ENCODE results near the gene ROMO1. TPM values are rescaled to one million over a fixed set of nuclear protein-coding genes. Genes with fewer than 3 reads are reported as not detected.

ROMO1 gene
- 230 and 267 TPM in 2 replicates for total RNA-seq (2022)
- Bru-seq, nascent RNA, result percentile 81 among the genes with signal in this experiment
- percentile 71 among the genes with signal in this experiment for BruChase-seq, experiment 1, labeled RNA remaining after a 6-hour chase
- percentile 55 among the genes with signal in this experiment for BruChase-seq, experiment 2, labeled RNA remaining after a 2-hour chase
- long read RNA-seq, transcript ROMO1-204 (3 exons, 498 nt), result minor isoform, 228 of 998 reads
- long read RNA-seq, transcript ROMO1-203 (3 exons, 422 nt), result major isoform, 518 of 998 reads
- long read RNA-seq, transcript ROMO1-201 (2 exons, 496 nt), result minor isoform, 89 of 998 reads
- long read RNA-seq, partial matches to known transcripts, result 3 of 998 reads
- long read RNA-seq, other reads (novel, unspliced or antisense), result 158 of 998 reads

GRCh38 chr20:35699127-35699956, at the start of gene ROMO1, which contains the start of gene NFS1:
Gene ROMO1 (plus strand): TSS chr20:35699405. CDS start chr20:35699633, 228 bp downstream.
Gene NFS1 (minus strand): TSS chr20:35699352. CDS start chr20:35699288, 64 bp downstream.
- CTCF ChIA-PET, result interaction anchor here (0.6 to 1.0 kb wide), 5 partner anchors 13 to 245 kb away, joined by 3 read pairs; partner anchors contain the start of gene RBM39
- peaks cover 60% of the 10 kb centered on the region for H3K36me3 Mint-ChIP-seq (ENCODE audit: insufficient read depth, unreplicated experiment)
- TSS peak; percentile 80 for BruUV-seq (replicated peaks)
- no peaks in the 10 kb centered on the region for H3K9me3 Mint-ChIP-seq (ENCODE audit: low read depth, unreplicated experiment)
- H3K27me3 Mint-ChIP-seq (ENCODE audit: unreplicated experiment), result no peaks in the 10 kb centered on the region
- H3K27ac Mint-ChIP-seq (ENCODE audit: unreplicated experiment), result peak within 1 kb of the TSS; percentile 87
- no peak for TF ChIP-seq CTCF (IDR thresholded peaks at IDR 0.05; ENCODE audit: unreplicated experiment)
- peaks cover 24% of the 10 kb centered on the region for H3K4me1 Mint-ChIP-seq (ENCODE audit: low read depth, unreplicated experiment)
- H3K4me3 Mint-ChIP-seq (ENCODE audit: low read depth, unreplicated experiment), result peak within 1 kb of the TSS; percentile 90
- peak; percentile 91 for DNase-seq
- intact Hi-C loops (cut with micrococcal nuclease; ENCODE audit: unreplicated experiment), result loop anchor here (5.0 kb wide), 1 partner anchor 187 kb away; no protein-coding TSS in a partner anchor

DNA sequence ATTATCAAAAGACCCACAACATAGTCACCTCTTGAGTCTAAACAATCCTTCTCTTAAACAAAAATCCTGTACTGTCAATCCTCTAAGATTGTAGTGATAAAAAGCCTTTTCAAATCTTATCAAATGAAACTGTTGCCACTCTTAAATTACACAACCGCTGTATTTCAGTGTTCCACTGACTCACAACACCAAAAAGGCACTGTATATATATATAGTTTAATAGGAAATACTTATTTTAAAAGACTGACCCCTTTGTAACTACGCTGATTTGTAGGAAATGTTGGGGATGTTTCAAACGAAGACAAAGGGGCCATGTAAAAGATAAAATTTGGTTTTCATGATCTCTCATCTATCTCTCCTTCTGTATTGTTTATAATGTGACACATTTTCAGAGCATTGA, 48.6 kb upstream of the ROMO1 start:
- Mint-ChIP-seq H3K4me3 (ENCODE audit: low read depth, unreplicated experiment) (no peak overlapping the region), H3K27ac (ENCODE audit: unreplicated experiment) (no peak overlapping the region), H3K4me1 (ENCODE audit: low read depth, unreplicated experiment) (no peaks in the 10 kb centered on the region), H3K27me3 (ENCODE audit: unreplicated experiment) (no peaks in the 10 kb centered on the region), H3K9me3 (ENCODE audit: low read depth, unreplicated experiment) (no peaks in the 10 kb centered on the region), H3K36me3 (ENCODE audit: insufficient read depth, unreplicated experiment) (peaks cover 43% of the 10 kb centered on the region)
- no peak for DNase-seq
- TF ChIP-seq CTCF (IDR thresholded peaks at IDR 0.05; ENCODE audit: unreplicated experiment), result no peak
- BruUV-seq (replicated peaks), result no TSS peak
- CTCF ChIA-PET, result no interaction called here
- intact Hi-C loops (cut with micrococcal nuclease; ENCODE audit: unreplicated experiment), result no loop called here

- no peak for DNase-seq
- peaks cover under 1% of the 10 kb centered on the region for H3K4me1 Mint-ChIP-seq (ENCODE audit: low read depth, unreplicated experiment)
- peaks cover 47% of the 10 kb centered on the region for H3K36me3 Mint-ChIP-seq (ENCODE audit: insufficient read depth, unreplicated experiment)
- intact Hi-C loops (cut with micrococcal nuclease; ENCODE audit: unreplicated experiment), result no loop called here
- H3K4me3 Mint-ChIP-seq (ENCODE audit: low read depth, unreplicated experiment), result no peak overlapping the region
- no peak for TF ChIP-seq CTCF (IDR thresholded peaks at IDR 0.05; ENCODE audit: unreplicated experiment)
- no peaks in the 10 kb centered on the region for H3K27me3 Mint-ChIP-seq (ENCODE audit: unreplicated experiment)
- H3K27ac Mint-ChIP-seq (ENCODE audit: unreplicated experiment), result no peak overlapping the region
- no TSS peak for BruUV-seq (replicated peaks)
- no peaks in the 10 kb centered on the region for H3K9me3 Mint-ChIP-seq (ENCODE audit: low read depth, unreplicated experiment)
- CTCF ChIA-PET, result interaction anchor here (1.3 kb wide), 1 partner anchor 12 kb away, joined by 6 read pairs; the partner anchor contains the start of genes CPNE1 and RBM12
Observed at GRCh38 chr20:35651958-35652357, 47.2 kb upstream of the ROMO1 start.

DNA sequence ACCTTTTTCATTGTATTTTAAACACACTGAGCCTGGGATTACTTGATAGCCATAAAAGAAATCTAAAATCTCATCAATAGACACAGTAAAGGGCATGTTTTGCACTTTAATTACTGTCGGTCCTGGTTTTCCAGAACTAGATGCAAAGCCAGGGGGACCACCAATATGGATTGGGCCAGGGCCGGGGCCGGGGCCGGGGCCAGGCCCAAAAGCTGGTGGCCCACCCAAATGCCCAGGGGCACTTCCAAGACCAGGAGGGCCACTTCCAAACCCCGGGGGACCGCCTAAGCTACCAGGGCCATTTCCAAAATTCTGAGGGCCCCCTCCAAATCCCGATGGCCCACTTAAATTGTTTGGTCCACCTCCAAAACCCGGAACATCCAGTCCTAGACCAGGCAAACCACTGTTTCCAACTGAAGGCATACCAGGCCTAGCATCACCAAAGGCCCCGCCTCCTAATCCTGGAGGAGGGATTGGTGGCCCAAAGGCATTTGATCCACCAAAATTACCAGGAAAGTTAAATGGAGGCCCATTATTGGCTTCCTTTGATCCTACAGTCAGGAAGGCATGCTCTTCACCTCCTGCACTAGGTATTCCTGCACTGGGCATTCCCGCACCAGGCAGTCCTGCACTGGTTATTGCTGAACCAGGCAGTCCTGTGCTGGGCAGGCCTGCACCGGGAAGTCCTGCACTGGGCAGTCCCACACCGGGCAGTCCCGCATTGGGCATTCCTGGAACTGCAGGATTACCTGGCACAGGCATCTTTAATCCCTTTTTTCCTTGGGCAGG, 46.4 kb upstream of the ROMO1 start:
- Mint-ChIP-seq H3K4me3 (ENCODE audit: low read depth, unreplicated experiment) (no peak overlapping the region), H3K27me3 (ENCODE audit: unreplicated experiment) (no peaks in the 10 kb centered on the region), H3K9me3 (ENCODE audit: low read depth, unreplicated experiment) (no peaks in the 10 kb centered on the region), H3K36me3 (ENCODE audit: insufficient read depth, unreplicated experiment) (peaks cover 46% of the 10 kb centered on the region), H3K27ac (ENCODE audit: unreplicated experiment) (no peak overlapping the region), H3K4me1 (ENCODE audit: low read depth, unreplicated experiment) (peaks cover 8% of the 10 kb centered on the region)
- CTCF ChIA-PET, result interaction anchor here (1.3 kb wide), 1 partner anchor 11 kb away, joined by 6 read pairs; the partner anchor contains the start of genes CPNE1 and RBM12
- no TSS peak for BruUV-seq (replicated peaks)
- no peak for TF ChIP-seq CTCF (IDR thresholded peaks at IDR 0.05; ENCODE audit: unreplicated experiment)
- intact Hi-C loops (cut with micrococcal nuclease; ENCODE audit: unreplicated experiment), result no loop called here
- no peak for DNase-seq

Data from Calu3 (cell line).